Fibroblast of the conjunctiva (primary cell): Measurements from ENCODE around the gene ALKBH5.

Experiments used
- DNase-seq: peaks from one replicate; pipeline ENCODE4 v3.0.0-alpha.2; 2010; ENCODE audit warnings: low read depth

ALKBH5 gene

GRCh38 chr17:18158022-18158600 is 25.5 kb upstream of the ALKBH5 start:
- DNase-seq, result peak; percentile 76

- no peak for DNase-seq
Measured at GRCh38 chr17:18159551-18160120, 24.0 kb upstream of the ALKBH5 start.

GRCh38 chr17:18160128-18160856 is 23.3 kb upstream of the ALKBH5 start:
- no peak for DNase-seq

GRCh38 chr17:18161207-18162145 is 22.2 kb upstream of the ALKBH5 start:
- DNase-seq, result no peak

GRCh38 chr17:18163547-18163946 is 20.1 kb upstream of the ALKBH5 start:
- DNase-seq, result no peak

DNA sequence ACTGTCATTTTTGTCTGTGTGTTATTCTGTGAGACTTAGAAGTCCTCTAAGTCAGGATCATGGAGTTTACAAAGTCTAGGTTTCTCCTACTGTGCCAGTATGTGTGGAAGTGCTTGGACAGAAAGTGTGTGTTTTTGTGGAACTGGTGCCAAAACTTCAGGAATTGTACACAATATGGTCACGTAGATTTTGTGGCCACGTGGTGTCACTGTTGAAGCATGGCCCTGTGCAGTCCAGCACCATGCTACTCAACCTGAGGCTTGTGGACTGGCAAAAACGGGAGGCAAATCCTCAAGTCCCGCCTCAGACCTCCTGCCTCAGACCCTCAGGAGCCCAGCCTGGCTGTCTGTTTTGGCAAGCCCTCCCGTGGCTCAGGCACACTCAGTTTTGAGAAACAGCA is 16.7 kb upstream of the ALKBH5 start:
- no peak for DNase-seq

DNA sequence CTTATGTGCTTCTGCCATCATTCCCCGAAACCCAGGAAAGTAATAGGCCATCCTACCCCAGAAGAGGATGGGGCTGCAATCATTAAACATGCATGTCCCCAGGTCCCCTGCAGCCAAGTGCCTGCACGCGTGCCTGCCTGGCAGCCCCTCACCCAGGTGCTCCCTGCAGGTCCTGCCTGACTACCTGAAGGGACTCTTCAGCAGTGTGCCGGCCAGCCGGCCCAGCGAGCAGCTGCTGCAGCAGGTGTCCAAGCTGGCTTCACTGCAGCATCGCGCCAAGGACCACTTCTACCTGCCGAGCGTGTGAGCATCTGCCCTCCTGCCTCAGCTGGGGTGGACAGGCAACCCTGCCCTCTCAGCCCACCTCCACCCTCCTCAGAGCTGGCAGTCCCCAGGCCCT is 16.2 kb upstream of the ALKBH5 start:
- no peak for DNase-seq

DNA sequence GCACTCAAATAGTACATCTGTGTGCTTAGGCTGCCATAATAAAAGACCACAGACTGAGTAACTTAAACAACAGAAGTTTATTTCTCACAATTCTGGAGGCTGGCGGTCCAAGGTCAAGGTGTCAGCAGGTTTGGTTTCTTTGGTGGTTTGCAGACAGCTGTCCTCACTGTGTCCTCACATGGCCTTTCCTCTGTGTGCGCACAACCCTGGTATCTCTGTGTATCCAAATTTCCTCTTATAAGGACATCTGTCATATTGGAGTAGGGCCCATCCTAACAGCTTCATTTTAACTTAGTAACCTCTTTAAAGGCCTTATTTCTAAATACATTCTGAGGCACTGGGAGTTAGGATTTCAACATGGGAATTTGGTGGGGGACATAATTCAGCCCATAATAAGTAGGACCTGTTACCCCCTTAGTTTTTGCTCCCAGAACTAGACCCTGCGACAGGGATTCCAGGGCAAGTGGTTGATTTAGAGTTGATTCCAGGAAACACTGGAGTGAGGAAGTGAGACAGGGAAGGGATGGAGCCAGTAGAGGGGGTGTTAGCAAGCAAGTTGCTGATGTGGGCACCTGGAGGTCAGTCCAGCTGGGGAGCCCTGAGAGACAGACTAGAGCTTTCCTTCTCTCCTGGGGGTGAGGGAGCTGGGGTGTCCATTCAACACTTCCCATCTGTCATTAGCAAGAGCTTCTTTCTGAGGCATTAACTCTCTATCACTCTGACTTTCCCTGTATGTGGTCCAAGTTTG is 10.9 kb upstream of the ALKBH5 start:
- DNase-seq, result no peak

DNA sequence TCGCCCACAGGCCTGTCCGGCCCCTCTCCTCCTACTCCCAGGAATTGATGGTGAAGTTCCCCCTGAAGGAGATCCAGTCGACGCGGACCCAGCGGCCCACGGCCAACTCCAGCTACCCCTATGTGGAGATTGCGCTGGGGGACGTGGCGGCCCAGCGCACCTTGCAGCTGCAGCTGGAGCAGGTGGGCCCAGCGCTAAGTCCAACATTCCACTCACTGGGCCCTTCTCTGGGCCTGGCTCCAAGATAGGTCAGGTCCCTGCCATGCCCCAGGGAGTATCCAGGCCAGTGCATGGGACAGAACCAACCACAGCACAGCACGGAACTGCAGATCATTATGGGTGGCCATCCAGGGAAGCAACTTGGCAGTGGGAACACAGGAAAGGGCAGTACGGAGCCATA is 9.9 kb upstream of the ALKBH5 start:
- DNase-seq, result no peak

GRCh38 chr17:18176176-18176575 is 7.5 kb upstream of the ALKBH5 start:
- no peak for DNase-seq

DNA sequence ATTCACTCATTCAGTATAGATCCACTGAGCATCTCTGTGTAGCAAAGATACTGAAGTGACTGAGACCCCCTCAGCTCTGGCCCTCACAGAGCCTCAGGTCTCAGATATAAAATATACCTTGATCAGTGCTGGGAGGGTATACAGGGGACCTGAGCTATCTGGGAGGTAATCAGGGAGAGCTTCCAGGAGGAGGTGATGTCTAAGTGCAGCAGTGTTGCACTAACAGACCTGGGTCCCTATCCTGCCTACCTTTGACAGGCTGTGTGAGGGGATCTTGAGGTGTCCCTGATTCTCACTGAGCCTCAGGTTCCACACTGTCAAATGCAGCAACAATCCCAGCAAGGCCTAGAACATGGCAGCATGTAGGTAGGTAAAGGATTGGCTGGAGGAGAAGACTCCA is 6.5 kb upstream of the ALKBH5 start:
- DNase-seq, result no peak

DNA sequence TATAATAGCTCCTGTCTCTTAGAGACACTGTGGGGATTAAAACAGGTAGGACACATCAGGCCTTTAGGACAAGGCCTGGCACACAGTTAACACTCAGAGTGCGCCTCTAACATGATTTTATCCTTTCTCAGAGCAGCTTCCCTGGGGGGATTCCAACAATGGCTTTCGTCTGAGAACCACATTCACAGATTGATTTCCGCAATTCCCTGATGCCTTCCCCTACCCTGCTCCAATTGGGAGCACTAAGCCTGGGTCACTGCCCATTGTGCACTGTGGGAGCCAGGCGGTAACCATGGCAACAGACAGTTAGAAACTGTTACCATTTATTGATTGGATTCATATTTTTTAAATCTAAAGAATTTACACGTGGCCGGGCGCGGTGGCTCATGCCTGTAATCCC is 5.9 kb upstream of the ALKBH5 start:
- no peak for DNase-seq

DNA sequence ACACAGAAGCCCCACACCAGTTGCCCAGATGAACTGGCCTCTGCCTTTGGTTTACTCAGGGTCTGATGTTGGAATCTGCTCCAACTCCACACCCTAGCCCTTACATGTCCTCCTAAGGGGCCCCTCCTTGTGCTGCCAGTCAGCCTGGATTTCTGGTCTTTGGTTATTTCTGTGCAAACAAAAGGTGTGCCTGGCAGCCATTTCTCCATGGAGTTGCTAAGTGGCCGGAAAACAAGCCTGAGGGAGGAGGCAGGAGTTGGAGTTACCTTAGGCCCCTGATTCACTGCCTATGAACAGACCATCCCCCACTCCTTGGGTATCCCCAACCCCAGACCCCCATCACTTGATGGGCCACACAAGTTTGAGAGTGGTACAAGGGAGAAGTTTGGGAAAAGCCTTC is 4.4 kb upstream of the ALKBH5 start:
- no peak for DNase-seq

DNA sequence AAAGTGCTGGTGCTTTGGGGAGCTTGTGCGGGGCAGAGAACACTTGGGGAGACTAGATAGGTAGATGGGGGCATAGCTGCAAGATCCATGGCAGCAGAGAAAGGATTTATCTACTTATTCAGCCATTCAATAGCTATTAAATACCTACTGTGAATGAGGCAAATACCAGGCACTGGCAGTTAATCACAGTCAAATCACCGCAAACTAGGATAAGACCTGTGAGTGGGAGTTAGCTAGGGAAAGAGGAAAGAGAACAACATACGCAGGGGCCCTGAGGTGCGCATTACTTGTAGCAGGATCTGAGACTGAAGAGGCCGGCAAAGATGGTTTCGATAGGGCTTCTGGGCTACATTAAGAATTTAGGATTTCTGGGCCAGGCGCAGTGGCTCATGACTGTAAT is 3.8 kb upstream of the ALKBH5 start:
- DNase-seq, result no peak

DNA sequence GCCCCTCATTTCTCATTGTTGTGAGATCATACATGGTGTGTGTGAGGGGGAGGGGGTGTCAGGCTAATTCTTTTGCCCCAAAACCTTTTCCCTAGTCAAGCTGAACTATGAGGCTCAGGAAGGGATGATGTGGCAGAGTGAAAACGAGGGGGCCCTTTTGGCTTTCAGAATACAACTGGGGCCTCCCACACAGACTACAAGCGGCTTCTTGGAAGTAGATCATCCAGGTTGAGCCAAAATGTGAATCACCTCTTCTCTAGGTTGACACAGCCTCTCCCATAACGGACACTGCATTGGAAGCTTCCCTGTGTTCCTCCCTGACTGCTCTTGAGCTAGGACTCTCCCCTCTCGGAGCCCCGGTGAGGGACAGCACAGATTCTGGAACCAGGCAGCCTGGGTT is 2.3 kb upstream of the ALKBH5 start:
- DNase-seq, result no peak

- no peak for DNase-seq
Measured at GRCh38 chr17:18182110-18182977, 1.3 kb upstream of the ALKBH5 start.

DNA sequence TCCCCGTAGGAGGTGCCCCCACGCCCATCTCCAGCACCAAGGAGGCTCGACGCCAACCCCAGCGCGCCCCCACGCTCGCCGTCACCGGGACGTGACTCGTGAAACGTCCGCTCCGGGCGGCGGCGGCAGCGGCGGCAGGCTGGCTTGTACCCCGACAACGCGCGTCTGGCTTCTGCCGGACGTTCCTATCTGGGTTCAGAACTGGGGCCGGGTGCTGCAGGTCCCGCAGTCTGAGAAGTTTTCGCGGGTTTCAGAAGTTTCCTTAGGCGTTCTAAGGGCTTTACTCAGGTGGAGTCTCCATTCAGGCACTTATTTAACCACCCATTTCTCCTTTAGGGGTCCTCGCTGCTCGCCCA is 672 bp upstream of the ALKBH5 start:
- DNase-seq, result peak; percentile 59

- no peak for DNase-seq
Measured at GRCh38 chr17:18184143-18185031, 759 bp downstream of the ALKBH5 start.

DNA sequence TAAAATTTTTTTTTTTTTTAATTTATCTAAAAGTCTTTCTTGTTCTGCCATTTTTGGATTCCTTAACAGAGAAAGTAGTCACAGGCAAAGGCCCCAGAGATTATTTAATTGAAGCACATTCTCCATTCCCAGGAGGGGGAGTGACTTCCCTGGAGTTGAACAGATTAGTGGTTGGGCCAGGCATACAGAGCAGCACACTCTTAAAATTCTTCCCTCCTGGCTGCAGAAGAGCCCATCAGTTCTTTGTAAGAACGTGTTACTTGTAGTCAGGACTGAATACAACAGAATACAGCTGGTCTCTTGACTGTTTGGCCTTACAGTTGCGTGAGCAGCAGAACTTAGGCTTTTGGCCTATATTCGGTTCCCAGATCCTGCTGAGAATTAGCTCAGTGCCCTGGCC is 1.8 kb downstream of the ALKBH5 start:
- no peak for DNase-seq
